ENCODE data around the gene SLC16A1.

DNA sequence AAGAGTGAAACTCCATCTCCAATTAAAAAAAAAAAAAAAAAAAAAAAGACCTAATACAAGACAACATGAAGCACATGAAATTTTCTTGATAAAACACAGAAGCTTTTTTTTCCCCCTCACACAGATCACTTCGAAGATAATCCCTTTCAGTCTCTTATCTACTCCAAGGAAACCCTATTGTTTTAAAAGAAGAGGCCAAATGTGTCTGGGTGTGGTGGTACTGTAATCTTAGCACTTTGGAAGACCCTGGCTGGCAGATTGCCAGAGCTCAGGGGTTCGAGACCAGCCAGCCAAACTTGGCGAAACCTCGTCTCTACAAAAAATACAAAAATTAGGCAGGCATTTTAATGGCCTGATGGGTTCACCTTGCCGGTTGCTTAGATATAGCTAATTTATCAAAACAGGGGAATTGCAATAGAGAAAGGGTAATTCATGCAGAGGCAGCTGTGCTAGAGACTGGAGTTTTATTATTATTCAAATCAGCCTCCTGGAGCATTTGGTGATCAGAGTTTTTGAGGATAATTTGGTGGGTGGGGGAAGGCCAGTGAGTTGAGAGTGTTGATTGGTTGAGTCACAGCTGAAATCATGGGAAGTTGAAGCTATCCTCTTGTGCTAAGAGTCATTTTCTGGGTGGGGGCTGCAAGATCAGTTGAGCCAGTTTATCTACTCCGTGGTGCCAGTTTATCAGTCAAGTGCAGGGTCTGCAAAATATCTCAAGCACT is 62.5 kb downstream of the SLC16A1 start:
- no peak for TF ChIP-seq BRCA1 (IDR thresholded peaks at IDR 0.05; ENCODE audit: low read depth, low read length)
- TF ChIP-seq CTCF (IDR thresholded peaks at IDR 0.05; ENCODE audit: control extremely low read depth in 1 of 3, insufficient read depth in 1 of 3, low read depth in 1 of 3, low read length in 3 of 3) = no peak
- no peak for TF ChIP-seq EZH2 (IDR thresholded peaks at IDR 0.05; ENCODE audit: low read depth, low read length, severe bottlenecking)
- TF ChIP-seq, protein P1, sequence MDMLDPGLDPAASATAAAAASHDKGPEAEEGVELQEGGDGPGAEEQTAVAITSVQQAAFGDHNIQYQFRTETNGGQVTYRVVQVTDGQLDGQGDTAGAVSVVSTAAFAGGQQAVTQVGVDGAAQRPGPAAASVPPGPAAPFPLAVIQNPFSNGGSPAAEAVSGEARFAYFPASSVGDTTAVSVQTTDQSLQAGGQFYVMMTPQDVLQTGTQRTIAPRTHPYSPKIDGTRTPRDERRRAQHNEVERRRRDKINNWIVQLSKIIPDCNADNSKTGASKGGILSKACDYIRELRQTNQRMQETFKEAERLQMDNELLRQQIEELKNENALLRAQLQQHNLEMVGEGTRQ (IDR thresholded peaks at IDR 0.05; ENCODE audit: low read length) = no peak
- TF ChIP-seq ATF2 (IDR thresholded peaks at IDR 0.05; ENCODE audit: low read length) = no peak
- TF ChIP-seq POLR2A (IDR thresholded peaks at IDR 0.05; ENCODE audit: control extremely low read depth in 1 of 2, low read depth in 2 of 2, low read length in 2 of 2) = no peak
- TF ChIP-seq CREB1 (IDR thresholded peaks at IDR 0.05) = no peak
- no peak for TF ChIP-seq JUND (IDR thresholded peaks at IDR 0.05; ENCODE audit: low read length)
- no peak for TF ChIP-seq RXRA (IDR thresholded peaks at IDR 0.05; ENCODE audit: insufficient read depth, low read depth, low read length)
- TF ChIP-seq SIN3A (conservative IDR thresholded peaks at IDR 0.05 in 1 of 2, IDR thresholded peaks at IDR 0.05 in 1 of 2; ENCODE audit: low read depth in 1 of 2, low read length in 2 of 2) = no peak
- TF ChIP-seq JUN (IDR thresholded peaks at IDR 0.05; ENCODE audit: low read depth, low read length) = no peak
- no peak for TF ChIP-seq ZNF274 (IDR thresholded peaks at IDR 0.05; ENCODE audit: borderline replicate concordance, extremely low read depth, low read length)
- TF ChIP-seq CEBPB (IDR thresholded peaks at IDR 0.05; ENCODE audit: low read depth, low read length) = no peak
- TF ChIP-seq, protein P2, sequence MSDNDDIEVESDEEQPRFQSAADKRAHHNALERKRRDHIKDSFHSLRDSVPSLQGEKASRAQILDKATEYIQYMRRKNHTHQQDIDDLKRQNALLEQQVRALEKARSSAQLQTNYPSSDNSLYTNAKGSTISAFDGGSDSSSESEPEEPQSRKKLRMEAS (IDR thresholded peaks at IDR 0.05) = no peak

All from H1 (cell line).